ENCODE results near the gene TLR10. TPM values are rescaled to one million over a fixed set of nuclear protein-coding genes. Genes with fewer than 3 reads are reported as not detected.
A peak's percentile ranks its signal among the peaks of the same experiment; 100 is the strongest.

The TLR10 gene
- total RNA-seq = 0.44 TPM
- polyA plus RNA-seq = under 1 TPM in 2 of 4 donors, not detected in 2; 0.20 to 0.31 TPM

- DNase-seq = peak; percentile 9 to 81 (median 46)
- H3K4me3 ChIP-seq (ENCODE audit: low read depth, low read length) = no peak within 1 kb of the TSS
- H3K4me1 ChIP-seq (ENCODE audit: control insufficient read depth, insufficient read depth, low read length, poor library complexity, severe bottlenecking) = no peaks in the 10 kb centered on the region
- H3K9me3 ChIP-seq (ENCODE audit: control insufficient read depth in 2 of 2, low read length in 2 of 2) = no peaks in the 10 kb centered on the region
- H3K27ac ChIP-seq (ENCODE audit: insufficient read depth, low read length, poor library complexity, severe bottlenecking) = no peak within 1 kb of the TSS
- Mint-ChIP-seq H3K27ac (peak within 1 kb of the TSS in 1 of 3 donors; percentile 32), H3K4me1 (peaks cover 2 to 7% (median 3%) of the 10 kb centered on the region in 4 donors), H3K27me3 (peaks cover 18% of the 10 kb centered on the region), H3K36me3 (no peaks in the 10 kb centered on the region), H3K9me3 (peaks cover 0 to 2% (median 0%) of the 10 kb centered on the region in 7 donors), H3K4me3 (peak within 1 kb of the TSS in 2 of 4 donors; percentile 42 to 73)
- ATAC-seq (ENCODE audit: low read depth in 2 of 2) = peak; percentile 71 to 76
- H3K36me3 ChIP-seq (ENCODE audit: control insufficient read depth, insufficient read depth, low read length) = no peaks in the 10 kb centered on the region
- H3K27me3 ChIP-seq (ENCODE audit: control insufficient read depth, insufficient read depth, low read length) = peaks cover 4% of the 10 kb centered on the region
Measured at GRCh38 chr4:38782452-38783108, at the start of gene TLR10. TLR10 (minus strand) TSS chr4:38782990; CDS start chr4:38775590, 7,400 bp downstream.

GRCh38 chr4:38832206-38832605 lies 49.4 kb upstream of the TLR10 start:
- H3K4me1 Mint-ChIP-seq = peaks cover 0 to 19% (median under 1%) of the 10 kb centered on the region in 4 donors
- no peaks in the 10 kb centered on the region for H3K27me3 Mint-ChIP-seq
- no peak overlapping the region for H3K4me3 ChIP-seq (ENCODE audit: low read depth, low read length)
- H3K9me3 Mint-ChIP-seq = peaks cover 0 to 21% (median 8%) of the 10 kb centered on the region in 7 donors
- H3K9me3 ChIP-seq (ENCODE audit: control insufficient read depth in 2 of 2, low read length in 2 of 2) = peaks cover 10 to 12% of the 10 kb centered on the region in 2 experiments
- no peaks in the 10 kb centered on the region for H3K27me3 ChIP-seq (ENCODE audit: control insufficient read depth, insufficient read depth, low read length)
- no peak overlapping the region for H3K27ac ChIP-seq (ENCODE audit: insufficient read depth, low read length, poor library complexity, severe bottlenecking)
- ATAC-seq (ENCODE audit: low read depth in 2 of 2) = no peak
- H3K4me3 Mint-ChIP-seq = no peak overlapping the region
- no peaks in the 10 kb centered on the region for H3K36me3 ChIP-seq (ENCODE audit: control insufficient read depth, insufficient read depth, low read length)
- peaks cover 22% of the 10 kb centered on the region for H3K36me3 Mint-ChIP-seq
- no peak overlapping the region for H3K27ac Mint-ChIP-seq
- no peak for DNase-seq
- H3K4me1 ChIP-seq (ENCODE audit: control insufficient read depth, insufficient read depth, low read length, poor library complexity, severe bottlenecking) = peaks cover 2% of the 10 kb centered on the region

GRCh38 chr4:38831653-38832052 lies 48.9 kb upstream of the TLR10 start:
- ATAC-seq (ENCODE audit: low read depth in 2 of 2) = no peak
- H3K9me3 ChIP-seq (ENCODE audit: control insufficient read depth in 2 of 2, low read length in 2 of 2) = peaks cover 10 to 12% of the 10 kb centered on the region in 2 experiments
- no peak overlapping the region for H3K27ac ChIP-seq (ENCODE audit: insufficient read depth, low read length, poor library complexity, severe bottlenecking)
- H3K9me3 Mint-ChIP-seq = peaks cover 0 to 21% (median 8%) of the 10 kb centered on the region in 7 donors
- H3K27me3 ChIP-seq (ENCODE audit: control insufficient read depth, insufficient read depth, low read length) = no peaks in the 10 kb centered on the region
- no peaks in the 10 kb centered on the region for H3K27me3 Mint-ChIP-seq
- no peaks in the 10 kb centered on the region for H3K4me1 ChIP-seq (ENCODE audit: control insufficient read depth, insufficient read depth, low read length, poor library complexity, severe bottlenecking)
- no peaks in the 10 kb centered on the region for H3K36me3 ChIP-seq (ENCODE audit: control insufficient read depth, insufficient read depth, low read length)
- no peak for DNase-seq
- peaks cover 0 to 13% (median 0%) of the 10 kb centered on the region in 4 donors for H3K4me1 Mint-ChIP-seq
- H3K4me3 Mint-ChIP-seq = no peak overlapping the region
- H3K36me3 Mint-ChIP-seq = peaks cover 25% of the 10 kb centered on the region
- no peak overlapping the region for H3K27ac Mint-ChIP-seq
- H3K4me3 ChIP-seq (ENCODE audit: low read depth, low read length) = no peak overlapping the region

GRCh38 chr4:38829237-38829636 lies 46.4 kb upstream of the TLR10 start:
- Mint-ChIP-seq H3K27ac (no peak overlapping the region), H3K4me1 (peaks cover 0 to 10% (median 0%) of the 10 kb centered on the region in 4 donors), H3K27me3 (no peaks in the 10 kb centered on the region), H3K9me3 (peaks cover 0 to 7% (median 2%) of the 10 kb centered on the region in 7 donors), H3K36me3 (peaks cover 22% of the 10 kb centered on the region), H3K4me3 (no peak overlapping the region)
- H3K9me3 ChIP-seq (ENCODE audit: control insufficient read depth in 2 of 2, low read length in 2 of 2) = peaks cover under 1% of the 10 kb centered on the region in 2 experiments
- H3K36me3 ChIP-seq (ENCODE audit: control insufficient read depth, insufficient read depth, low read length) = no peaks in the 10 kb centered on the region
- no peaks in the 10 kb centered on the region for H3K4me1 ChIP-seq (ENCODE audit: control insufficient read depth, insufficient read depth, low read length, poor library complexity, severe bottlenecking)
- DNase-seq (no peak), ATAC-seq (ENCODE audit: low read depth in 2 of 2) (no peak)
- H3K27ac ChIP-seq (ENCODE audit: insufficient read depth, low read length, poor library complexity, severe bottlenecking) = no peak overlapping the region
- no peaks in the 10 kb centered on the region for H3K27me3 ChIP-seq (ENCODE audit: control insufficient read depth, insufficient read depth, low read length)
- H3K4me3 ChIP-seq (ENCODE audit: low read depth, low read length) = no peak overlapping the region

GRCh38 chr4:38823766-38824165 lies 41.0 kb upstream of the TLR10 start:
- Histone ChIP-seq H3K4me3 (ENCODE audit: low read depth, low read length) (no peak overlapping the region), H3K4me1 (ENCODE audit: control insufficient read depth, insufficient read depth, low read length, poor library complexity, severe bottlenecking) (no peaks in the 10 kb centered on the region), H3K36me3 (ENCODE audit: control insufficient read depth, insufficient read depth, low read length) (peaks cover 2% of the 10 kb centered on the region), H3K27ac (ENCODE audit: insufficient read depth, low read length, poor library complexity, severe bottlenecking) (no peak overlapping the region), H3K9me3 (ENCODE audit: control insufficient read depth in 2 of 2, low read length in 2 of 2) (peaks cover 0 to 5% of the 10 kb centered on the region in 2 experiments), H3K27me3 (ENCODE audit: control insufficient read depth, insufficient read depth, low read length) (no peaks in the 10 kb centered on the region)
- H3K36me3 Mint-ChIP-seq = peaks cover 27% of the 10 kb centered on the region
- H3K27me3 Mint-ChIP-seq = peaks cover 4% of the 10 kb centered on the region
- ATAC-seq (ENCODE audit: low read depth in 2 of 2) (no peak), DNase-seq (no peak)
- H3K4me1 Mint-ChIP-seq = peaks cover 9 to 13% (median 11%) of the 10 kb centered on the region in 4 donors
- H3K4me3 Mint-ChIP-seq = no peak overlapping the region
- peaks cover 0 to 12% (median 7%) of the 10 kb centered on the region in 7 donors for H3K9me3 Mint-ChIP-seq
- H3K27ac Mint-ChIP-seq = no peak overlapping the region

- Mint-ChIP-seq H3K27ac (no peak overlapping the region), H3K9me3 (peaks cover 0 to 12% (median 7%) of the 10 kb centered on the region in 7 donors), H3K4me3 (no peak overlapping the region), H3K4me1 (peaks cover 9 to 13% (median 11%) of the 10 kb centered on the region in 4 donors), H3K36me3 (peaks cover 27% of the 10 kb centered on the region), H3K27me3 (peaks cover 4% of the 10 kb centered on the region)
- Histone ChIP-seq H3K4me1 (ENCODE audit: control insufficient read depth, insufficient read depth, low read length, poor library complexity, severe bottlenecking) (no peaks in the 10 kb centered on the region), H3K4me3 (ENCODE audit: low read depth, low read length) (no peak overlapping the region), H3K36me3 (ENCODE audit: control insufficient read depth, insufficient read depth, low read length) (peaks cover 2% of the 10 kb centered on the region), H3K9me3 (ENCODE audit: control insufficient read depth in 2 of 2, low read length in 2 of 2) (peaks cover 0 to 5% of the 10 kb centered on the region in 2 experiments), H3K27ac (ENCODE audit: insufficient read depth, low read length, poor library complexity, severe bottlenecking) (no peak overlapping the region), H3K27me3 (ENCODE audit: control insufficient read depth, insufficient read depth, low read length) (no peaks in the 10 kb centered on the region)
- ATAC-seq (ENCODE audit: low read depth in 2 of 2) (no peak), DNase-seq (no peak)
Measured at GRCh38 chr4:38822748-38823303, 40.0 kb upstream of the TLR10 start.

- H3K9me3 Mint-ChIP-seq = peaks cover 0 to 12% (median 7%) of the 10 kb centered on the region in 7 donors
- H3K4me1 Mint-ChIP-seq = peaks cover 9 to 13% (median 11%) of the 10 kb centered on the region in 4 donors
- H3K27me3 Mint-ChIP-seq = peaks cover 4% of the 10 kb centered on the region
- no peaks in the 10 kb centered on the region for H3K27me3 ChIP-seq (ENCODE audit: control insufficient read depth, insufficient read depth, low read length)
- no peak for ATAC-seq (ENCODE audit: low read depth in 2 of 2)
- no peak for DNase-seq
- no peak overlapping the region for H3K27ac ChIP-seq (ENCODE audit: insufficient read depth, low read length, poor library complexity, severe bottlenecking)
- H3K27ac Mint-ChIP-seq = no peak overlapping the region
- no peak overlapping the region for H3K4me3 Mint-ChIP-seq
- H3K36me3 Mint-ChIP-seq = peaks cover 21% of the 10 kb centered on the region
- H3K36me3 ChIP-seq (ENCODE audit: control insufficient read depth, insufficient read depth, low read length) = peaks cover 2% of the 10 kb centered on the region
- H3K9me3 ChIP-seq (ENCODE audit: control insufficient read depth in 2 of 2, low read length in 2 of 2) = peaks cover 0 to 5% of the 10 kb centered on the region in 2 experiments
- no peak overlapping the region for H3K4me3 ChIP-seq (ENCODE audit: low read depth, low read length)
- no peaks in the 10 kb centered on the region for H3K4me1 ChIP-seq (ENCODE audit: control insufficient read depth, insufficient read depth, low read length, poor library complexity, severe bottlenecking)
Measured at GRCh38 chr4:38821739-38822138, 38.9 kb upstream of the TLR10 start.

All from CD4-positive, CD25-positive, alpha-beta regulatory T cell (primary cell).